Immature natural killer cell (primary cell): ENCODE results near the gene CXCL6. TPM values are rescaled to one million over a fixed set of nuclear protein-coding genes. Genes with fewer than 3 reads are reported as not detected.

ENCODE experiments used
- DNase-seq, 3 donors: peaks; one replicate each; pipeline ENCODE4 v3.0.0; 2022; ENCODE audit warnings: mixed read lengths in 1 of 3
- H3K27ac Mint-ChIP-seq, 6 donors: one replicate each; pipeline ENCODE4 v1.8.0; 2020; ENCODE audit warnings: mixed read lengths in 6 of 6, mild to moderate bottlenecking in 5 of 6, inconsistent platforms in 4 of 6, moderate library complexity in 3 of 6
- H3K27me3 Mint-ChIP-seq, 3 donors: one replicate each; pipeline ENCODE4 v1.8.0; 2020 to 2021; ENCODE audit warnings: low read depth in 3 of 3, mild to moderate bottlenecking in 3 of 3, mixed read lengths in 3 of 3, moderate library complexity in 3 of 3, inconsistent platforms in 1 of 3
- H3K36me3 Mint-ChIP-seq, 3 donors: one replicate each; pipeline ENCODE4 v1.8.0; 2020; ENCODE audit warnings: mixed read lengths in 3 of 3, inconsistent platforms in 2 of 3, mild to moderate bottlenecking in 2 of 3
- H3K4me1 Mint-ChIP-seq, 2 donors: one replicate each; pipeline ENCODE4 v1.8.0; 2020; ENCODE audit warnings: inconsistent platforms in 2 of 2, mild to moderate bottlenecking in 2 of 2, mixed read lengths in 2 of 2, moderate library complexity in 1 of 2
- H3K4me3 Mint-ChIP-seq, 5 donors: one replicate each; pipeline ENCODE4 v1.8.0; 2020; ENCODE audit warnings: mild to moderate bottlenecking in 5 of 5, mixed read lengths in 5 of 5, inconsistent platforms in 3 of 5, moderate library complexity in 3 of 5
- H3K9me3 Mint-ChIP-seq, 6 donors: one replicate each; pipeline ENCODE4 v1.8.0; 2020; ENCODE audit warnings: mild to moderate bottlenecking in 6 of 6, mixed read lengths in 6 of 6, inconsistent platforms in 4 of 6, moderate library complexity in 3 of 6
- polyA plus RNA-seq, 3 donors: library from polyadenylated mRNA; unstranded; fragments of 300-500 nt; fragmentation: Illumina TruSeq; gene quantifications; one replicate each; pipeline ENCODE4 v1.2.3, GENCODE V29; 2021

Gene CXCL6
- polyA plus RNA-seq, 3 donors from 2014 or later: not detected

DNA sequence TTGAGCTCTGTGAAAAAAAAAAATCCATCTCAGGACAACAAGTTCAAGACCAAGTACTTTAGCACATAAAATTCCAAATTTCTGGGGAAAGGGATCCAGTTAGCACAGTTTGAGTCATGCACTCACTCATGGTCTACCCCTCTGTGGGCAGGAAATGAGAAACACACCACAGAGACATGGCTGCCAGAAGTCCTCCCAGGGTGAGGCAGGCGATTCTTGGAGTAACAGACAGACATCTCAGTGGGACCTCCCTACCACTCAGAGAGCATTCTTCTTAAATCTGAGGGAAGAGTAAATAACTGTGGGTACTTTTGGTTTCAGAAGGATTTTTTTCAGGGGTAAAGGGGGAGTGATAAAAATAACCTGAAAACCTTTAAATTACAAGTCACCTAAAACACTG lies 46.8 kb downstream of the CXCL6 start:
- no peak overlapping the region for H3K4me3 Mint-ChIP-seq
- no peaks in the 10 kb centered on the region for H3K36me3 Mint-ChIP-seq
- H3K4me1 Mint-ChIP-seq: no peaks in the 10 kb centered on the region
- H3K27ac Mint-ChIP-seq: no peak overlapping the region
- H3K27me3 Mint-ChIP-seq: peaks cover 0 to 2% (median 1%) of the 10 kb centered on the region in 3 donors
- no peak for DNase-seq
- peaks cover 0 to 15% (median 4%) of the 10 kb centered on the region in 6 donors for H3K9me3 Mint-ChIP-seq

DNA sequence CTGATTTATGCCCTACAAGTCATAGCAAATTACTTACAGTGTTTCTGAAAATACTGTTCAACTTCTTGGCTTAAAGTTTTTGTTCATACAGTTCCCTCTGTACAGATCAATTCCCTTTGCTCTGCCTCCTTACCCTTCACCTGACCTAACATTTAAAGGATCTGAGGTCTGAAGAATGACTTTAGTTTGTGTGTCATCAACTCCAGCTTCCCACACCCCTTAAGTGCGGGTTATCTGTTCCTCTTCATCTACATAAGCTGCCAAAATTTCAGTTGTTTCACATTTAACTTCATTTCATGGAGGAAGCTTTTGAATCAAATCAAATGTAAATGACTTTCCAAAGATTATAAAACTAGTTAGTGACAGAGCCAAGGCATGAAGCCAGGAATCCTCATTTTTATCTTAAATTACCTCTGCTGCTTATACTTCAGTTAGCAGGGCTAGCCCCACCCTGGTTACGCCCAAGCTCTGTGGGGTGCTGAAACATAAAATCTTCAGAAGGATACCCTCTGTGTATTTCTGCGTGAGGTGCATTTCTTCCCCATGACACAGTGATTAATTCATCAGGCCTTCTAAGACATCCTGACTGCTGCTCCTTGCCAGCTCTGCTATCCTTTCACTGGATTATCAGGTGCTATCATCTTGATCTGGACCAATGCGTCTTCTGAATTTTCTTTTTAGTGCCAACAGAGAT lies 49.2 kb downstream of the CXCL6 start:
- peaks cover 0 to 11% (median 3%) of the 10 kb centered on the region in 6 donors for H3K9me3 Mint-ChIP-seq

More for the DNA sequence above, 49.2 kb downstream of the CXCL6 start:
- H3K36me3 Mint-ChIP-seq: no peaks in the 10 kb centered on the region
- DNase-seq: no peak
- H3K27ac Mint-ChIP-seq: no peak overlapping the region
- H3K4me3 Mint-ChIP-seq: no peak overlapping the region
- H3K4me1 Mint-ChIP-seq: no peaks in the 10 kb centered on the region
- peaks cover 0 to 1% (median 0%) of the 10 kb centered on the region in 3 donors for H3K27me3 Mint-ChIP-seq

Other genes starting within 250 kb of the CXCL6 start
- gene RASSF6, start 216.2 kb upstream of the CXCL6 start, polyA plus RNA-seq: not detected
- gene CXCL8, start 96.1 kb upstream of the CXCL6 start, polyA plus RNA-seq: 1 to 10 TPM in 2 of 3 donors, not detected in 1; 1.8 to 2.1 TPM
- gene PF4V1, start 16.6 kb downstream of the CXCL6 start, polyA plus RNA-seq: 1 to 10 TPM in 1 of 3 donors, under 1 TPM in 1, not detected in 1; 0.71 to 6.4 TPM
- not detected for gene CXCL1, start 32.7 kb downstream of the CXCL6 start, polyA plus RNA-seq
- 100 to 1,000 TPM in 1 of 3 donors, 1 to 10 TPM in 1, under 1 TPM in 1; 0.88 to 107 (median 9.4) TPM for gene PF4, start 145.3 kb downstream of the CXCL6 start, polyA plus RNA-seq
- gene PPBP, start 151.5 kb downstream of the CXCL6 start, polyA plus RNA-seq: 100 to 1,000 TPM in 1 of 3 donors, 10 to 100 TPM in 2; 13.6 to 258 (median 35.7) TPM
- under 1 TPM in 2 of 3 donors, not detected in 1; 0.41 to 0.76 TPM for gene CXCL5, start 162.0 kb downstream of the CXCL6 start, polyA plus RNA-seq
- not detected for gene CXCL3, start 202.0 kb downstream of the CXCL6 start, polyA plus RNA-seq